Stimulated activated CD4-positive, alpha-beta T cell treated with anti-CD3 and anti-CD28 coated beads, TNF-alpha, amount 100 ng/mL, for 24 hours (primary cell): Measurements from ENCODE around the gene IFNA7.
"Not testable (repeated sequence)": the region's sequence is repeated elsewhere in the genome, so short reads cannot be mapped to it uniquely, and the experiment has no call there.

Source experiments
- DNase-seq, 3 experiments: peaks; one replicate each; pipeline ENCODE4 v3.0.0-alpha.2; 2020; ENCODE audit warnings: low read depth in 3 of 3

Gene IFNA7

DNA sequence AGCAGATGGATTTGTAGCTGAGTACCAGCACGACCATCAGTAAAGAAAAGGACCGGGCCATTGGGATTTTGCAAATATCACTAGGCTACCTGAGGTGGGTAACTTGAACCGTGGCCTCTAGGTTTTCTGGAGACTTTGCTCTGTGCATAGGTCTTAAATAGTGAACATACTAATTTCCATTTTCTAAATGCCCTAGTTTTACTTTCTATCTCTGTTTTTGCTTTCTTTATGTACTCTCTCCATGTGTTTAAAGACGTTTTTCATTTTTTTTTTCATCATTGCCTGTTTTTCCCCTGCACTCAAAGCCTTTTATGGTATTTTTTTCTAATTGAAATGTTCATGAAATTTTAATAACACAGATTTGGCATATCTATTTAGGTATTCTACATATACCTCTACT lies at the start of gene IFNA7:
TSS of gene IFNA7 (minus strand) at position 101 of the 400 bp plus-strand sequence. CDS start at position 61, 40 bp downstream.
- not testable (repeated sequence) for DNase-seq

GRCh38 chr9:21251638-21252037 lies 49.6 kb upstream of the IFNA7 start:
- no peak for DNase-seq

- no peak for DNase-seq
These were observed 49.2 kb upstream of the IFNA7 start for GRCh38 chr9:21251190-21251589.

DNA sequence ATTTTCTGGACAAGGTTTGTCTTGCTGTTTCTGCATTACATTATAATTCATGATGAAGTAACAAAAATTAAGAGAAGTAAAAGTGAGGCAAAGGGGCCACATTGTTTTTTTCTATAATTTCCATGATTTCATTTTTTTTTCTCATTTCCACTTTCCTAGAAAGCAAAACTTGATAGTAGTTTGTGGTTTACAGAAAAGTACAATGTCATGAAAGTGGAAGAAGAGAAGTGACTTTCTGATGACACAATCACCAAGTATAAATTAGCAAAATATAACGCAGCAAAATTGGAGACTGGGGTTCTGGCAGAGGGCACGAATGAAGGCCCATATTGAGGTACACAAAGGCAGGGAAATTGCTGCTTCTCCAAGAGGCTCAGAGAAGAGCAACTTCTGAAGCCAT lies 42.8 kb upstream of the IFNA7 start:
- no peak for DNase-seq

DNA sequence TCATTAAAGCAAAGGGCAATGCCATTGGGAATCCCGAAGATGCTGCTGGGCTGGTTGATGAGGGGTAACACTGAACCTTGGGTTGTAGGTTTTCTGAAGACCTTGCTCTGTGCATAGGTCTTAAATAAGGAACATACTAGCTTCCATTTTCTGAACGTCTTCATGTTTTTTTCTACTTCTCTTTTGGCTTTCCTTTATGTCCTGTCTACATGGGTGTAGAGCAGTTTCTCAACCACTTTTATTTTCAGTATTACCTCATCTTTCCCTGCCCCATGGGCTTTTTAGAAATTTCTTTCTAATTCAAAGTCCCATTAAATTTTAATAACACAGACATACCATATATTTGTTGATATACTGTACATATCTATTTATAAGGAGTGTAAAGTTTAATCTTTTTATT lies 37.9 kb upstream of the IFNA7 start, which contains the start of gene IFNA14:
TSS of gene IFNA14 (minus strand) at position 95 of the 400 bp plus-strand sequence. CDS start at position 25, 70 bp downstream.
- no peak for DNase-seq

GRCh38 chr9:21236360-21236714 lies 34.3 kb upstream of the IFNA7 start:
- DNase-seq = not testable (repeated sequence)

DNA sequence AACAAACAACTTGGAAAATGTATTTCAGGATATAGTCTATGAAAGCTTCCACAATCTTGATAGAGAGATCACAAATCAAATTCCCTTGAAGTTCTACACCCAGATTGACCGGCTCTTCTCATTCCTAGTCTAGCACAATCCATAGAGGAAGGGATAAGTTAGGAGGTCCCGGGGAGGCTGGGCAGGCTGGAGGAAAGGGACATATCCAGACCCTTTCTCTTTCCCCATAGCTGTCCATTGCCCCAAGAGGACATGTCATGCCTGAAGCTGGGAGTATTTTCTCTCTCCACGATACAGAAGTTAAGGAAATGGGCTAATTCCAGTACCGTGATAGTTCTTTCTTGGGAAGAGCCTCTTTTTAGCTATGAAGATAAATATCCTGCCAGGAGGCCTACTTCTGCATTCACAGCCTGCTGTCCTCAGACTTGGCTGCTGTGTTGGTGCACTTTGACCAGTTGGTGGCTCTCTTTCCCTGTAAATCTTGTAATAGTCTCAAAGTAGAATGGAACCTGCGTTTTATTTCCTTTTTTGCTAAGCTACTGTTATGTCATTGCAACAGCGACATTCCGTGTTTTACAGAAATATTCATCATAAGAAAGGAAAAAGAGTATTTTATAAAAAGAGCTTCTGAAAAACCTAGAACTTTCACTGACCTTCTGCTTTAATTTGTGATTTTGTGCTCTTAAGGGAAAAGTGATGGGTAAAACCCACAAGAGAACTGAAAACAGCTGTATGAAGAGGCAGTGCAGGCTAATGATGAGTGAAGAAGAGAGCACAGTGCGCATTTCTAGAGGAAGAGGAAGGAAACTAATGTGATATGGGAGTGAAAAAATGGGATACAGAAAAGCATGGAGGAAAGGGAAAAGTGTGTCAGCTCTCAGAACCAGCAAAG lies 33.7 kb upstream of the IFNA7 start:
- DNase-seq = not testable (repeated sequence)

- DNase-seq = no peak
These were observed 32.2 kb upstream of the IFNA7 start for GRCh38 chr9:21234153-21234687.

DNA sequence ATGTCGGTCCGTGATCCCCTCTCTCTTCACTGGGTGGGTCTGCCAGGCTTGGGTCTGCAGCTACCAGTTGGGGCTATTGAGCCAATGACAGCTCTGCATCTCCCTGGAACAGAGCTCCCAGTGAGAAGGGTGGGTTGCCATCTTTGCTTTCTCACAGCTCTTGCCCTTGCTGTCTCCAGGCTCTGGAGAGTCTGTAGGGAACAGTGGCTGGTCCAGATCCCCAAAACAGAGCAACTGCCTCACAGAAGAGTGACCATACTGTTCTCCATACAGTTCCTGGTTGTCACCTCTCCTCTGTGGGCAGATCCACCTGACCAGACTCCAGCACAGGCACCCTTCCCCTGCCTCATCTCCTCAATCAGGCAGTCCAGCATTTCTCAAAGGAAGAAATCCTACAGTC lies 31.3 kb upstream of the IFNA7 start:
- DNase-seq = no peak

GRCh38 chr9:21228122-21228521 lies 26.1 kb upstream of the IFNA7 start, which contains the start of gene IFNA17:
Gene IFNA17 (minus strand): TSS chr9:21228222. CDS start chr9:21228173, 49 bp downstream.
- DNase-seq = no peak

DNA sequence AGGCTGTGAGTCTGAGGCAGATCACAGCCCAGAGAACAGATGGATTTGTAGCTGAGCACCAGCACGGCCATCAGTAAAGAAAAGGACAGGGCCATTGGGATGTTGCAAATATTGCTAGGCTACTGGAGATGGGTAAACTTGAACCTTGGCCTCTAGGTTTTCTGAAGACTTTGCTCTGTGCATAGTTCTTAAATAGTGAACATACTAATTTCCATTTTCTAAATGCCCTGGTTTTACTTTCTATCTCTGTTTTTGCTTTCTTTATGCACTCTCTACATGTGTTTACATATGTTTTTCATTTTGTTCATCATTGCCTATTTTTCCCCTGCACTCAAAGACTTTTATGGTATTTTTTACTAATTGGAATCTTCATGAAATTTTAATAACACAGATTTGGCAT lies 15.2 kb upstream of the IFNA7 start, which contains the start of gene IFNA16:
TSS of gene IFNA16 (minus strand) at position 101 of the 400 bp plus-strand sequence. CDS start at position 95, 6 bp downstream.
- not testable (repeated sequence) for DNase-seq

DNA sequence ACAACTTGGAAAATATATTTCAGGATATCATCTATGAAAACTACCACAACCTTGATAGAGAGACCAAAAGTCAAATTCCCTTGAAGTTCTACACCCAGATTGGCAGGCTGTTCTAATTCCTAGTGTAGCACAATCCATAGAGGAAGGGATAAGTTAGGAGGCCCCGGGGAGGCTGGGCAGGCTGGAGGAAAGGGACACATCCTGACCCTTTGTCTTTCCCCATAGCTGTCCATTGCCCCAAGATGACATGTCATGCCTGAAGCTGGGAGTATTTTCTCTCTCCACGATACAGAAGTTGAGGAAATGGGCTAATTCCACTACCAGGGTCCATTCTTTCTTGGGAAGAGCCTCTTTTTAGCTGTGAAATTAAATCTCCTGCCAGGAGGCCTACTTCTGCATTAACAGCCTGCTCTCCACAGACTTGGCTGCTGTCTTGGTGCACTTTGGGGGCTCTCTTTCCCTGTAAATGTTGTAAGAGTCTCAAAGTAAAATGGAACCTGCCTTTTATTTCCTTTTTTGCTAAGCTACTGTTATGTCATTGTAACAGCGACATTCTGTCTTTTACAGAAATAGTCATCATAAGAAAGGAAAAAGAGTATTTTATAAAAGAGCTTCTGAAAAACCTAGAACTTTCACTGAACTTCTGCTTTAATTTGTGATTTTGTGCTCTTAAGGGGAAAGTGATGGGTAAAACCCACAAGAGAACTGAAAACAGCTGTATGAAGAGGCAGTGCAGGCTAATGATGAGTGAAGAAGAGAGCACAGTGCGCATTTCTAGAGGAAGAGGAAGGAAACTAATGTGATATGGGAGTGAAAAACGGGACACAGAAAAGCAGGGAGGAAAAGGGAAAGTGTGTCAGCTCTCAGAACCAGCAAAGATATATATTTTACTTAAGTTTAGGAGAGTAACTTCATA lies 11.7 kb upstream of the IFNA7 start:
- not testable (repeated sequence) for DNase-seq

GRCh38 chr9:21212160-21212559 lies 10.2 kb upstream of the IFNA7 start:
- not testable (repeated sequence) for DNase-seq

DNA sequence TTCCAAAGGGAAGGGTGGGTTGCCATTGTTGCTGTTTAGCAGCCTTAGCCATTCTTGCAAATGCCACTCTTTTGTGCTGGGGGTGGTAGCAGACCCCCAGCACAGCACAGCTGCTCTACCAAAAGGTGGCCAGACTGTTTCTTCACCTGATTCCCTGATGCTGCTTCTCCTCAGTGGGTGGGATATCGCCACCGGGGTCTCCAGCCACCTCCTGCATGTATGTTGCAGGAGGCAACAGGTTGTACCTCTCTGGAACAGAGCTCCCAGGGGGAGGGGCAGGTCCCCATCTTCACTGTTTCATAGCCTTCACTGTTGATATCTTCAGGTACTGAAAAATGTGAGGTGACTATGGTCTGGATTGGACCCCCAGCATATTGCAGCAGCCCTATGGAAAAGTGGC lies 8.8 kb upstream of the IFNA7 start:
- not testable (repeated sequence) for DNase-seq

- DNase-seq = no peak
These were observed 8.3 kb upstream of the IFNA7 start for GRCh38 chr9:21210311-21210710.

DNA sequence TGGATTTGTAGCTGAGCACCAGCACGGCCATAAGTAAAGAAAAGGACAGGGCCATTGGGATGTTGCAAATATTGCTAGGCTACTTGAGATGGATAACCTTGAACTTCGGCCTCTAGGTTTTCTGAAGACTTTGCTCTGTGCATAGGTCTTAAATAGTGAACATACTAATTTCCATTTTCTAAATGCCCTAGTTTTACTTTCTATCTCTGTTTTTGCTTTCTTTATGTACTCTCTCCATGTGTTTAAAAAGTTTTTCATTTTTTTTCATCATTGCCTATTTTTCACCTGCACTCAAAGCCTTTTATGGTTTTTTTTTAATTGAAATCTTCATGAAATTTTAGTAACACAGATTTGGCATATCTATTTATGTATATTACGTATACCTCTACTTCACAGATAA lies 5.0 kb upstream of the IFNA7 start, which contains the start of gene IFNA10:
TSS of gene IFNA10 (minus strand) at position 101 of the 400 bp plus-strand sequence. CDS start at position 55, 46 bp downstream.
- DNase-seq = not testable (repeated sequence)

DNA sequence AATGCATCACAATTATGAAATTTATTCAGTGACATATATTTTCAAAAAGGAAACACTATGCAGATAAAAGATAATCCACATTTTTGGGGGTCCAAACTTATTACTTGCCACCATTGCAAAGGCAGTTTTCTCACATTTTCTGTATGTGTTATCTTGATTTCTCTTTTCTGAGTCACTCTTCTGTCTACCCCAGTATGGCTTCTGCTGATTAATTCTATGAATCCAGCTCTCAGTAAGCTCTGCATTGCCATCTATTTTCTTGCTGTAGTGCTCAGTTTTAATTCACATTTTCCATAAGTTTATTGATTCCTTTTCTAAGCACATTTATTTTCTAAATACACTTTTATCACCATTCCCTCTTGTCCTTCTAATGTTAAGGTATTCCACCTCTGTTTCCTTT lies 3.2 kb upstream of the IFNA7 start:
- DNase-seq = no peak

DNA sequence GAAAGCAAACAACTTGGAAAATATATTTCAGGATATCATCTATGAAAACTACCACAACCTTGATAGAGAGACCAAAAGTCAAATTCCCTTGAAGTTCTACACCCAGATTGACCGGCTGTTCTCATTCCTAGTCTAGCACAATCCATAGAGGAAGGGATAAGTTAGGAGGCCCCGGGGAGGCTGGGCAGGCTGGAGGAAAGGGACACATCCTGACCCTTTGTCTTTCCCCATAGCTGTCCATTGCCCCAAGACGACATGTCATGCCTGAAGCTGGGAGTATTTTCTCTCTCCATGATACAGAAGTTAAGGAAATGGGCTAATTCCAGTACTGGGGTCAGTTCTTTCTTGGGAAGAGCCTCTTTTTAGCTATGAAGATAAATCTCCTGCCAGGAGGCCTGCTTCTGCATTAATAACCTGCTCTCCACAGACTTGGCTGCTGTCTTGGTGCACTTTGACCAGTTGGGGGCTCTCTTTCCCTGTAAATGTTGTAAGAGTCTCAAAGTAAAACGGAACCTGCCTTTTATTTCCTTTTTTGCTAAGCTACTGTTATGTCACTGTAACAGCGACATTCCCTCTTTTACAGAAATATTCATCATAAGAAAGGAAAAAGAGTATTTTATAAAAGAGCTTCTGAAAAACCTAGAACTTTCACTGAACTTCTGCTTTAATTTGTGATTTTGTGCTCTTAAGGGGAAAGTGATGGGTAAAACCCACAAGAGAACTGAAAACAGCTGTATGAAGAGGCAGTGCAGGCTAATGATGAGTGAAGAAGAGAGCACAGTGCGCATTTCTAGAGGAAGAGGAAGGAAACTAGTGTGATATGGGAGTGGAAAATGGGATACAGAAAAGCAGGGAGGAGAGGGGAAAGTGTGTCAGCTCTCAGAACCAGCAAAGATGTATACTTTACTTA lies 6.9 kb downstream of the IFNA7 start:
- DNase-seq = peak in 2 of 3 experiments; percentile 25 to 27

GRCh38 chr9:21187487-21187886 lies 14.5 kb downstream of the IFNA7 start, which contains the start of gene IFNA4:
Gene IFNA4 (minus strand): TSS chr9:21187587. CDS start chr9:21187531, 56 bp downstream.
- DNase-seq = not testable (repeated sequence)
